ENCODE data around the gene LCTL.
"Not testable (repeated sequence)": the region's sequence is repeated elsewhere in the genome, so short reads cannot be mapped to it uniquely, and the experiment has no call there.

The LCTL gene

DNA sequence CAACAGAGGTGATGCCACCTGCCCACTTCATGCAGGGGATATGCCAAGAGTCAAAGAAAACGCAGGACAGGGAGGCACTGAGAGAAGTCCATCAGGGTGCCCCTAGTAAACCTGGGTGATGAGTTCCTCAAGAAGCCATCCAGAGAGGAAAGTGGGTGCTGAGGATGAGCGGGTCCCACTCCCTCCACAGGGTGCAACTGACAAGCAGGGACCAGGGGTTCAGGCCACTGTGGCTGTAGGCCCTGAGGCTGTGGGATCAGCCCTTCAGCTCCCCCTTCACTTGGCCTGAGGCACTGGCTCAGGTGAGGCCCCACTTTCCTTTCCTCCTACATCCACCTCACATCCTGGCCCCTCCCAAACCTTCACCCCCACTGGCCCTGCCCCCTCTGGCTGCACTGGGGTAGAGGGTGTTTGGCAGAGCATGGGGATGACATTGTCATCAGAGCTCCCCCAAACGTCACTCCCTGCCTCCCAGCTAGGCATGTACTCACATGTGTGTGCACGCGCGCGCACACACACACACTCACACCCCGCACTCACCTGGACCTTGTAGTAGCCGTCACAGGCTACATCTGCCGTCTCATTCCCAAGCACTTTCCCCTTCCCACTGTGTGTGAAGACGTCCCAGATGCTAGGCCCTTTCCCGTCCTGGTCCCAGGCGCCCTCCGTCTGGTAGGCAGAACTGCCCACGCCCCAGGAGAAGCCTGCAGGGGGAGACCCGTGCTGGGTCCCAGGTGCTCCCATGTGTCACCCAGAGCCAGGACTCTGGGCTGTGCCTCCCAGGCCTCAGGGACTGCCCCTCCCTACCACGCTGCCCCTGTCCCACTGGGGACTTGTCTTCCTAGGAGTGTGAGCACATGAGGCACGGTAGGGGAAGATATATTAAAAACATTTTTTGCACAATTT lies 1.4 kb downstream of the LCTL start:
- DNase-seq, result no peak

DNA sequence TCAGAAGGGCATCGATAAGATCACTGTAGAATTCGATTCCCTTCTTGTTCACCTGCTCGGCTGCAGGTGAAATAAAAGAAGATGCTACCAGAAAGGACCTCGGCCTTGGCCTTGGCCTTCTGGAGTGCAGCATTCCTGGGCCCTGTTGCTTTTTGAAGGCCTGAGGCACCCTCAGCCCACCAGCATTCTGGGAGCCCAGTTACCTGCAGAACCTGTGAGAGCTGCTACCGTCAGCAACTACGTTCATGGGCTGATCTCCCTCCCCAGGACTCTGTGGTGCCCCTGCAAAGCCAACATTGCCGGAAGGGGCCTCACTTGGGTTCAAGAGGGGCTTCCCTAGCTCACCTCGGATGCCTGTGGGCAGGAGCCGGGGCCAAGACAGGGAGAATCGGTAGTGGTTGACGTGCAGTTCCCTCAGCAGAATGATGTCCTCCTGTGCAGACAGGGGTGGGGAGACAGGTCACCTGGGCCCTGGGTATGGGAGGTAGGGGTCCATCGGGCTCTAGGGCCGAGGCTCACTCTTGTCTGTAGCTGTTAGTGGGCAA lies 2.2 kb downstream of the LCTL start:
- no peak for DNase-seq

DNA sequence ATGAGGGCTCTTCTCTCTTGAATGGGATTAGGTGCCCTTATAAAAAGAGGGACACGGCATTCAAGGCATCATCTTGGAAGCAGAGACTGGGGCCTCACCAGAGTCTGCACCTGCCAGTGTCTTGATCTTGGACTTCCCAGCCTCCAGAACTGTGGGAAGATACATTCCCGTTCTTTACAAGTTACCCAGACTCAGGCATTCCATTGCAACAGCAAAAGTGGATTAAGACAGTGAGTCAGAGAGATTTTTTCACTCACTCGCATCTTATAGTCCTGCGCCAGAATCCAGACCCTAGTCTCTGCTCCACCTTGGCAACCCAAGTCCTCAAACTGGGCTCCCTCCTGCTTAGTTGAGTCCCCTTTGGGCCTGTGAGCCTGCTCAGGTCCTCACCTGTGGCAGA lies 2.7 kb downstream of the LCTL start:
- DNase-seq, result no peak

DNA sequence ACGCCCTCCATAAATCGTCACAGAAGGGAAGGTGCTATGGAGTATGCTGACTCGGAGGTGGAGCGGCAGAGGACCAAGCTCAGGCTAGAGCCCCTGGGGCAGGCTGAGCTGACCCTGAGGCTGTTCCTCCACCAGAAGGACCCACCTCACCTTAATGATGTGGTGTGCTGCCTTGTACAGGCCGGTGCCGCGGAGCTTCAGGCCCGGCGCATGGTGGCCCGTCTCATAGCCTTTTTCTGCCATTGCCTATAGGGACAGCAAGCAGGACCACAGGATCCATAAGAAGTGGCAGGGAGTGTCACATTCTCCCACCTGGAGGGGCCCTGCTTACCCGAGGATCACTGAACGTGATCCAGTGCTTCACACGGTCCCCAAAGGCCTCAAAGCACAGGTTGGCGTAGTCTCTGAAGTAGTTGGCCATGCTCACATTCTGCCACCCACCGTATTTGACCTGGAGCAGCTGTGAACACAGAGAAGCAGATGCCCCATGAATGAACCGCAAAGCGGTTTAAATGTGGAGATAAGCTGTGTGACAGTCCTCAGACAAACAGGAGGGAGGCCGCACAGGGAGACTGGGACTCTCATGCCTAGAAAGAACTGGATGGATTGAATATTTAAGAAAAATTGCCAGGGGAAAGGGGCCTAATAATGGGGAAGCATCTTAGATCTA lies 4.8 kb downstream of the LCTL start:
- DNase-seq, result no peak

DNA sequence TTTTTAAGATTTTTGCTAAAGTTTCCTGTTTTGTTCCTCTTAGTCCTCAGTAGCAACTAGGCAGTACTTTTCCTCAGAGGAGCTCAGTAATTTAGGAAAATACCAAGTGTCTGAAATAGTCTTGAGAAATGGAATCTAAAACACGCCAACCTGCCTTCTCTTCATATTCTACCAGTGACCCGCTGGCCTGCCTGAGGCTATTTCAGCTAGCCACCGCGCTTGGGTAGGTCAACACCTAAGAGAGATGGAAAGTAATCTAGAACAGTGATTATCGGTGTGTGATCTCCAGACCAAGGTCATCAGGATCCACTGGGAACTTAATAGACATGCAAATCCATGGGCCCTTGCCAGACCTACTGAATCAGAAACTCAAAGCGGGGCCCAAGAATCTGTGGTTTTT lies 7.5 kb downstream of the LCTL start:
- no peak for DNase-seq

DNA sequence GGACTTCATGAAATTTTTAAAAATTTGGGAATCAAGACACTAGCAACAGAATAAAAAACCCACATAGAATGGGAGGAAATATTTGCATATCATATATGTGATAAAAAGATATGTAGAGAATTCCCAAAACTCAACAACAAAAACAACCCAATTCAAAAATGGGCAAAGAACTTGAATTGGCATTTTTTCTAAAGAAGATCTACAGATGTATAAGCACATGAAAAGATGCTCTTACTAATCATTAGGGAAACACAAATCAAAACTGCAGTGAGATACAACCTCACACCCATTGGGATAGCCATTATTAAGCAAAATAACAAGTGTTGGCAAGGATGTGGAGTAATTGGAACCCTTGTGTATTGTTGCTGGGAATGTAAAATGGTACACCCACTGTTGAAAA lies 10.1 kb downstream of the LCTL start:
- DNase-seq, result no peak

DNA sequence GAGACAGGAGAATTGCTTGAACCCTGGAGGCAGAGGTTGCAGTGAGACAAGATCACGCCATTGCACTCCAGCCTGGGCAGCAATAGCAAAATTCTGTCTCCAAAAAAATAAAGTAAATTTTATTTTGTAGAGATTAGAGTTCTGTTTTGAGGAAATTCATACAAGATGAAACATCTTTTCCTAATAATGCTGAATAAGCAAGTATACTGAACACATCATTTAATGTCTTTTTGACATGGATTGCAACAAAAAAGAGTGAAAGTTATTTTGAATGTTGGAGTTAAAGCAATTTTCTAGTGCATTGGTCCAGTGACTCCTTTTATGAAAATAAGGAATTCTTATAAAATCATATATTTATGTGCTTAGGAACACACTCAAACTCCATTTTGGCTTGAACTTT lies 20.5 kb downstream of the LCTL start:
- DNase-seq, result no peak

DNA sequence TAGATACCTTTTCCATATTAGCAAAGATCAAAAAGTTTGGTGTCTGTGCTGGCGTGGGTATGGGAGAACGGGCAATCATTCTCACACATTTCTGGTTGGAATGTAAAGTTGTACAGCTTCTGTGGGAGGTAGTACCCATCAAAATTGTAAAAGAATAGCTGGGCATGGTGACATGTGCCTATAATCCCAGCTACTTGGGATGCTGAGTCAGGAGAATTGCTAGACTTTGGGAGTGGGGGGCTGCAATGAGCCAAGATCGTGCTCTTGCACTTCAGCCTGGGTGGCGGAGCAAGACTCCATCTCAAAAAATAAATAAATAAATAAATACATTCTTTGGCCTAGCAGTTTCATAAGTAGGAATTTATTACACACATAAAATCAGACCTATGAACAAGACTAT lies 22.9 kb downstream of the LCTL start:
- DNase-seq, result no peak

DNA sequence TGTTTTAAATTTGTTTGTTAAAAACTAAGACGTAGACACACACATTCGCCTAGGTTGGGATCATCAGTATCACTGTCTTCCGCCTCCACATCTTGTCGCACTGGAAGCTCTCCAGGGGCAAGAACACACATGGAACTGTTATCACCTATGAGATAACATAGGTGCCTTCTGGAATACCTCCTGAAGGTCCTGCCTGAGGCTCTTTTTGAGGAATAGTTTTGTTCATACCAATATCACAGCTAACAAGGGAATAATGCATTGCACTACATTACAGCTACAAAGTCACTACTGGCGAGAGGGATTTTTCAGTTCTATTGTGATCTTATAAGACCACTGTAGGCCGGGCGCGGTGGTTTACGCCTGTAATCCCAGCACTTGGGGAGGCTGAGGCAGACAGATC lies 30.7 kb downstream of the LCTL start:
- no peak for DNase-seq

DNA sequence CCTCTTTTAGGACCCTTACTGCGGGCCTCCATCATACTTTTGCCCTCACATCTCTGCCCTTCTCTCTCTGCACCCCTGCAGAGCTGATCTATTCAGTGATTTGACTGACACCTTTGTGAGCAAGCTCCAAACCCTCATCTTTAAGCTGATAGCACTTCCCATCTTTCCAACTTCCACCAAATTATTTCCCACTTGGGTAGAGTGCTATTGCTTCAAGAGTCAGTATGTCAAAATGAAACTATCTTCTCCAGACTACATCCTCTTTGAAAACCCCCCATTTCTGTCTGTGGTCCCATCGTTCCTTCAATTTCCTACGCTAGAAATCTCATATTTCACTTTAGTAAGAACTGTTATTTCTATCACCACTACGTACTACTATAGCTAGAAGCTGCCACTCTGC lies 41.0 kb downstream of the LCTL start:
- no peak for DNase-seq

DNA sequence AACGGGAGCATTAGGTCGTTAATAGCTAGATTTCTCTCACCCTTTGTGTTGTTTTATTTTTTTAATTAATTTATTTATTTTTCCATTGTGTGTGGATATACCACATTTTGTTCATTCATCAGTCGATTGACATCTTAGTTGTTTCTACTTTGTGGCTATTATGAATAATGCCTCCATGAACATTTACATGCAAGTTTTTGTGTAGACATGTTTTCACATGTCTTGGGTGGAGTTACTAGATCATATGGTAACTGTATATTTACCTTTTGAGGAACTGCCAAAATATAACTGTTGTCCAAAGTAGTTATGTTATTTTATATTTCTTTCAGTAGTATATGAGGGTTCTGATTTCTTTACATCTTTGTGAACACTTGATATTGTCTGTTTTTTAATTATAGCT lies 41.9 kb downstream of the LCTL start:
- DNase-seq, result no peak

DNA sequence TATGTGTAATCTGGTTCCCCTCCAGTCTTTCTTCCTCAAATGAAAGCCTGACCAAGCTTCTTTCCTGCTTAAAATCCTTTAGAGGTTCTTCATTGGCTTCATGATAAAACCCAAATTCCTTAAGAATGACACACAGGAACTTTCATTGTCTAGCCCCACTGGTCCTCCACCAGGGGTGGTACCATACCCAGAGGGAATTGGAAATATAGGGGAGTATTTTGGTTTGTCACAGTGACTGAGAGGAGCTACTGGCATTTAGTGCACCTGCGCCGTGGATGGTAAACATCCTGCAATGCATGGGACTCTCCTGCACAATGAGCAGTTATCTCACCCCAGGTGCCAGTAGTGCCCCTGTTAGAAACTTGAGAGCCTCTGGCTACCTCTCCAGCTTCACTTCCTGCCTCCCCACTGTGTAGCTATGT lies 49.9 kb downstream of the LCTL start:
- no peak for DNase-seq

DNA sequence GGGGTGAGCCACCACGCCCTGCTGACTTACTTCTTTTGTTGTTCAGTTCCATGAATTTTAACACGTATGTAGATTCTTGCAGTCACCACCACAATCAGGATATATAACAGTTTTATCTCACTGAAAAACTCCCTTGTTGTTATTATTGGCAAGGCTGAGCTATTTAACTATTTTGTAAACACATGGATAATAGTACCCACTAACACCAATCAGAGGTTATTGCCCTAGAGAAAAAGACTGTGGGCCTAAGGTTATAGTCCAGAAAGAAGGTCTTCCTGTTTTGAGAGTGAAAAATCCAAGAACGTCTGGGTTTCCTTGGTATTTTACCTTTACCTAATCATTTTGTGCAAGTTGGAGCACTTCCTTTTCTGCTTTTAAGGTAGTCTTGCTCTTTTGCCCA lies 51.2 kb downstream of the LCTL start:
- DNase-seq, result no peak

DNA sequence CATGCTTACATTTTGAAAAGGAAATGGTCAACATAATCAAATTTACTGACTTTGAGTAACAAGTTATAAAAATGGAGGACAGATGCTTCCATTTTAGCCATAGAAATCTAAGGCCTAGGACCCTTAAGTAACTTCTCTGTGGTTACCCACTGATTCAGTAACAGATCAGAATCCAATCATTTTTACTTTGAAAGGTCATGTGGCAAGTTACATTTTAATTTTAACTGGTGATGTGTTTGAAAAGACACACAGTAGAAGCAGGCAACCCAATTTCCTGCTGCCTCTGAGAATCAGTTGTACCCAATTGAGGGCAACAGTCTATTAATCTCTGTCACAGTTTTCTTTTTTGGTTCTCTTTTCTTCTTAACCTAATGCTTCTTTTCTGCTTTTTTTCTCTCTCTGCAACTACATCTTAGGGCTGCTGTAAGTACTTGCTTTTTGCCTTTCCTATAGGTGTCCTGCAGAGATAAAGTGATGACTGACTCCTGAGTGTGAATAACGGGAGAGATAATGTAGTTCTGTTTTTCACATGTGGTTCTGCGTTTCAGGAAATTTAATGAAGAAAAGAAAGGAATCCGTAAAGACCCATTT lies 57.4 kb downstream of the LCTL start:
- DNase-seq, result no peak

DNA sequence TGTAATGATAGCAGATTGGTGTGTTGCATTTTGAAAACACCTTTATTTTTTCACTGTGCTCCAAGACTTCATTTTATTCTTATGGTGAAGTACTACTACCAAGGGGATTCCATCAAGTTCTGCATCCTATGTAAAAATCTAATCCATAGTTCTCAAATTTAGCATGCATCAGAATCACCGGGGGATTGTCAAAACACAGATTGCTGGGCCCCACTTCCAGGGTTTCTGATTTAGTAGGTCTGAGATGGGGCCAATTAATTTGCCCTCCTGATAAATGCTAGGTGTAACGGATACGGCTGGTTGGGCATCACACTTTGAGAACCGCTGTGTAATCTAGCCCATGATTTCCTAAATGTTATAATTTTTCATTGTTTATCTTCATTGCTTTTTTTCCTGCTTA lies 60.0 kb downstream of the LCTL start:
- DNase-seq, result no peak

DNA sequence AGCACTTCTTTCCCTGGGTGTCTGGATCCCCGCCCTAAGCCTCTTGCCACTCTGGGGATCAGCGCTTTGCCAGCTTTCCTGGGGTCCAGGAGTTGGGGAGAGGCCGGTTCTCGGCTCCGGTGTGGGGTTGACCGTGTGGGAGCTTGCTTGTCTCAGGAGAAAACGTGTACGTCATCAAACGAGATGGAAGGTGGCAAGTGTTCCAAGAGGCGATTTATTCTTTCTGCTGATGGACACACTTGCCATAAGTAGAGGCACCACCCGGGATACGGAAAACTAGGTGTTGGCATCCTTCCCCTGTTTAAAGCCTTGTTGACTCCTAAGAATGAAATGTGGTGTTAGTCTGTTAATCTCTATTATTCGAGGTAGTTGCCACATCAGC lies 60.4 kb downstream of the LCTL start:
- no peak for DNase-seq

DNA sequence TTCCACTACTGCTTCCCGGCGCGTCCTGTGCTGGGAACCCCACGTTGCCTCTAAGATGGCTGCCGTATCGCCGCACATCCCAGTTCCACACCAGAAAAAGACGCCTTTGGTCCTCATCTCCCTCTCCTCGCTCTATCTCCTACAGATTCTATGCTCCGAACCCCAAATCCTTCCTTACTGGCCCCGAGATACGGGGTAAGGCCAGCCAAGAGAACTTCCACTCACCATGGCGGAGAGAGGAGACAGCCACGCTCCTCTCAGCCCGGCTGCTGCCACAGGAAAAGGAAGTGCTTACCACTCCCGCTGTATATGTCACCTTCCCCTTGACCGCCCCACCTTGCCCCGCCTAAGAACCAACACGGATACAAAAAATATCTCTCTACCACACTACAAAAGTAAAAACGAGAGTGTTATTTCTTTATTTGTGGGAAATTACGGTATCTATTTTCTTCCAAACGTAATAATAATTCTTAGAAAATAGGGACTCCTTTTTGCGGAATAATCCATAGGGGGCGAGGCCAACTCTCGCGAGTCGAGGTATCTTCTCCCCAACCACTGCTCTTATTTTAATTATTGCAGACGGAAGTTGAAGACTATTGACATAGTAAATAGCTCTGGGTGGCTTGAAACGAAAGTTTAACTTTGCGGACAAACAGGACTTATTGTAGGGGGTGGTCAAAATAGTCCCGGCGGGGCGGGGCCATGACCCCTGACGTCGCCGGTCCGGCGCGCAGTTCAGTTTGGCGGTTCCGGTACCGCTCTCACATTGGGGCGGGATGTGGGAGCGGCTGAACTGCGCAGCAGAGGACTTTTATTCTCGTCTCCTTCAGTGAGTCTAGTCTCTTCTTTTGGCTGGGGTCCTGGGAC lies 61.0 kb downstream of the LCTL start, which contains the start of the genes RPL4 and ZWILCH:
TSS of gene RPL4 (minus strand) at position 293 of the 867 bp plus-strand sequence. CDS start at position 228, 65 bp downstream.
TSS of gene ZWILCH (plus strand) at position 764 of the 867 bp plus-strand sequence. CDS start at position 777, 13 bp downstream.
- peak; percentile 88 for DNase-seq

DNA sequence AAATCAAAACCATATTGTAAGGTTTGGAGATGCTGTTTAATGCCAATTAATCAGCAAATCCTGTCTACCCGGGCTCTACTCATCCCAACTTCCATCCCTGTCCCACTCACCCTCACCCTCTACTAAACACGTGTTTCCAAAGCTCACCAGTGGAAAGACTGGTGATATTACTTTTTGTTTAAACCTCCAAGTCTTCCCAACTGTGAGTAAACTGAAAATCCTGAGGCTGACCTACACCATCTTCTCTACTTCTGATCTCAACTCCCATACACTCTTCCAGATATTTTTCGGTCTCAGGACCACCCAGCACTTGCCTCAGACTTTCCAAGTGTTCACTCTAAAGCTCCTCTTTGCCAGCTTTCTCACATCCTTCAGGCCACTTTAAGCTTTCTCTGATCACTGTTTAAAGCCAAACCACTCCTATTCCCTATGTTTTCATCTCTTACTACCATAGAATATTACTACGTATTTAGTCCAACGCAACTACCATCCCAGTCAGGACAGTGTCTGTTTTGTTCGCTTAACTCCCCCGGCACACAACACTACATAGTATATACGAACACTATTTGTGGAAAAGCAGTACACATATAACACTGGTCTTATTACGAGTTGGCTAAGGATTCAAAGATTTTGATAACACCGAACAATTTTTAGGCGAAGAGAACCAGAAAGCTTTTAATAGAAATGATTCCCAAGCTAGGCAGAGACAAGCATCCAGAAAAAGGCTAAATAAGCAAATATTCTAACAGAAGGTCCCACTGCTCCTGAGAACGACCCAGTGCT lies 61.8 kb downstream of the LCTL start:
- no peak for DNase-seq

DNA sequence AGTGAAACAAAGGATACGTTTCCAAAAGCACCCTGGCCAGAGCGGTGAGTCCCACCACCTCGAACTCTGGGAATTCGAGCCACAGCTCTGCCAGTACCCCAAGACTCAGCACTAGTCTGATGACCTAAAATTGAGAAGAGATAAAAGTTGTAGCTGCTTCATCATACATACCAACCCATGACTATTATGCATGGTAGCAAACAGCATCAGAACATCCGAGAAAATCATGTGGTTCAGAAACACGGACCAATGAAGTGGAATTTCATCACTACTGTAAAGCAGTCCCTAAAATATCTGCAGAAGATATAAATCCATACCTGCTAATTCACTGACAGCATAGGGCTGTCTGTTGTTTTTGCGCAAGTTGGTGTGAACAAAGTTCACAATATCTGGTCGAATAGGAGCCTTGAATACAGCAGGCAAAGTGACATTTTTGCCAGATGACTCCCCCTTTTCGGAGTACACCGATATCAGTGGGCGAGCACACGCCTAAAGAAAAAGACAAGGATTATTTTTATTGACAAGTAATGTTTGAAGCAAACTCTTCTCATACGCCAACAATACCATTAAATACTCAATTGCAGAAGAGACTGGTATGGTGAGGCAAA lies 62.7 kb downstream of the LCTL start:
- not testable (repeated sequence) for DNase-seq

DNA sequence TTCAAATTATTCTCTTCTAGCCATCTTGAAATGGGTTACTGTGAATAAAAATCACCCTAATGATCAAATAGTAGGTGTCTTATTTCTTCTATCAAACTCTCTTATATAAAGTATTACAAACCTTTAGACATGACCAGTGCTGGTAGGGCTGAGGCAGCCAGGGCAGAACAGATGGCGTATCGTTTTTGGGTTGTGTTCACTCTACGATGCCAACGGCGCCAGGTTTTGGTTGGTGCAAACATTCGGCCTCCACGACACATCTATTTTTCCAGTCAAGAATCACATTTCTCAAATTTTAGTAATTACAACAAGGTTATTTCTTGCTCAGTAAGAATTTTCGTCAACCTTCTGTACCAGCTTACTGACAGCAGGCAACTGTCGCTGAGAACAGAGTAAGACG lies 63.3 kb downstream of the LCTL start:
- no peak for DNase-seq

DNA sequence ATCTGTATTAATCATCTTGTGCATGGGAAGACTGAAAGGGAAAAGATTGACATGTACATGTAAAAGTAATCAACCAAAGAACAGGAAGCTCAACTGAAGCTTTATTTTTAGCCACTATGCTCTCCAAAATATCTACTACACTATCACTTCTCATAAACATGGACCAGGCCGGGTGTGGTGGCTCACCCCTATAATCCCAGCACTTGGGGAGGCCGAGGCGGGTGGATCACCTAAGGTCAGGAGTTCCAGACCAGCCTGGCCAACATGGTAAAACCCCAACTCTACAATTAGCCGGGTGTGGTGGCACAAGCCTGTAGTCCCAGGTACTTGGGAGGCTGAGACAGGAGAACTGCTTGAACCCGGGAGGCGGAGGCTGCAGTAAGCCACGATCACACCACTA lies 65.5 kb downstream of the LCTL start:
- not testable (repeated sequence) for DNase-seq
